Fibroblast of pulmonary artery (primary cell): Measurements from ENCODE around the gene EHD1.

Experiments used
- DNase-seq: peaks from one replicate; pipeline ENCODE4 v3.0.0-alpha.2; 2010; ENCODE audit warnings: low read depth
- H3K4me3 ChIP-seq: replicated peaks from 2 replicates; pipeline ENCODE4 v1.5.1; 2011; ENCODE audit warnings: low read depth, mild to moderate bottlenecking, control low read depth, low read length, moderate library complexity
- CTCF ChIP-seq: IDR thresholded peaks from 2 replicates; pipeline ENCODE4 v1.5.1; 2011; ENCODE audit warnings: mild to moderate bottlenecking, control low read depth, low read length, inconsistent platforms; ENCODE audit errors: missing control alignments

Gene EHD1

GRCh38 chr11:64869571-64870175 is 8.7 kb downstream of the EHD1 start:
- DNase-seq = no peak
- peak; percentile 43 for TF ChIP-seq CTCF
- no peak overlapping the region for H3K4me3 ChIP-seq

- no peak overlapping the region for H3K4me3 ChIP-seq
- TF ChIP-seq CTCF = no peak
- peak; percentile 87 for DNase-seq
Measured at GRCh38 chr11:64868904-64869570, 9.4 kb downstream of the EHD1 start.

GRCh38 chr11:64867748-64868462 is 10.5 kb downstream of the EHD1 start:
- TF ChIP-seq CTCF = no peak
- no peak overlapping the region for H3K4me3 ChIP-seq
- DNase-seq = no peak

- no peak for TF ChIP-seq CTCF
- no peak for DNase-seq
- H3K4me3 ChIP-seq = no peak overlapping the region
Measured at GRCh38 chr11:64866173-64866491, 12.3 kb downstream of the EHD1 start.

GRCh38 chr11:64865286-64866172 is 12.9 kb downstream of the EHD1 start:
- no peak for TF ChIP-seq CTCF
- H3K4me3 ChIP-seq = no peak overlapping the region
- DNase-seq = peak; percentile 56

- TF ChIP-seq CTCF = no peak
- no peak overlapping the region for H3K4me3 ChIP-seq
- peak; percentile 87 for DNase-seq
Measured at GRCh38 chr11:64864473-64865285, 13.7 kb downstream of the EHD1 start.
